HepG2 (cell line): Measurements from ENCODE around the gene TRMT112. TPM values are rescaled to one million over a fixed set of nuclear protein-coding genes. Genes with fewer than 3 reads are reported as not detected.
A peak's percentile ranks its signal among the peaks of the same experiment; 100 is the strongest.

Experiments
- KDM1A ChIP-seq: IDR thresholded peaks from 2 replicates; pipeline ENCODE4 v1.6.1; 2016; ENCODE audit warnings: missing compliant biosample characterization
- KLF15 ChIP-seq: sonication (generic); formaldehyde crosslinking; IDR thresholded peaks from 2 replicates; pipeline ENCODE4 v1.8.1; 2023; ENCODE audit warnings: borderline replicate concordance, mild to moderate bottlenecking, inconsistent platforms, missing genetic modification reagents, mixed read lengths
- SP4 ChIP-seq: sonication (generic); formaldehyde crosslinking; IDR thresholded peaks from 2 replicates; pipeline ENCODE4 v1.8.1; 2023; ENCODE audit warnings: mild to moderate bottlenecking, missing genetic modification reagents
- YEATS2 ChIP-seq: sonication (generic); formaldehyde crosslinking; IDR thresholded peaks from 2 replicates; pipeline ENCODE4 v1.4.0; 2020; ENCODE audit warnings: missing genetic modification reagents, borderline replicate concordance
- ZBTB21 ChIP-seq: sonication (generic); formaldehyde crosslinking; IDR thresholded peaks from 2 replicates; pipeline ENCODE4 v1.4.0; 2020; ENCODE audit warnings: missing genetic modification reagents
- ZEB1 ChIP-seq: IDR thresholded peaks from 2 replicates; pipeline ENCODE4 v1.6.1; 2012; ENCODE audit warnings: mild to moderate bottlenecking, low read depth, inconsistent platforms; ENCODE audit not compliant: insufficient replicate concordance
- ZNF207 ChIP-seq: fragments of 450-650 bp; IDR thresholded peaks from 2 replicates; pipeline ENCODE4 v1.6.1; 2016; ENCODE audit warnings: antibody characterized with exemption, borderline replicate concordance
- ZNF543 ChIP-seq: sonication (generic); formaldehyde crosslinking; IDR thresholded peaks from 2 replicates; pipeline ENCODE4 v1.4.0; 2020; ENCODE audit warnings: mild to moderate bottlenecking, missing genetic modification reagents
- ZSCAN22 ChIP-seq: sonication (generic); formaldehyde crosslinking; IDR thresholded peaks from 2 replicates; pipeline ENCODE4 v1.4.0; 2020; ENCODE audit warnings: mild to moderate bottlenecking, missing genetic modification reagents
- polyA plus RNA-seq, 8 experiments: library from polyadenylated mRNA; depleted of rRNA in 3 of 8; stranded (reverse) in 7 of 8; unstranded in 1 of 8; fragments of >200 nt; fragmentation: Illumina TruSeq in 4 of 8; extraction: Trizol in 4 of 8; gene quantifications; 2 replicates each; pipeline versions ENCODE4 v1.2.1 to v1.2.3, GENCODE V29; 2011 to 2016; ENCODE audit warnings: low read depth in 4 of 8, missing spikeins in 1 of 8, mixed read lengths in 1 of 8; ENCODE audit not compliant: insufficient read depth in 1 of 8
- total RNA-seq, 5 experiments: library from RNA; depleted of rRNA; stranded (reverse); fragments of >200 nt; fragmentation: Illumina TruSeq; extraction: Trizol; gene quantifications; 2 replicates each; pipeline ENCODE4 v1.2.3, GENCODE V29; 2016; ENCODE audit warnings: low read depth in 1 of 5
- TF ChIP-seq, protein P1 (sequence below): sonication (generic); formaldehyde crosslinking; IDR thresholded peaks from 2 replicates; pipeline ENCODE4 v1.4.0; 2020; ENCODE audit warnings: missing genetic modification reagents
- TF ChIP-seq, protein P2 (sequence below): sonication (generic); formaldehyde crosslinking; IDR thresholded peaks from 2 replicates; pipeline ENCODE4 v1.4.0; 2020; ENCODE audit warnings: missing genetic modification reagents, borderline replicate concordance
- TF ChIP-seq, protein P3 (sequence below): sonication (generic); formaldehyde crosslinking; IDR thresholded peaks from 2 replicates; pipeline ENCODE4 v1.4.0; 2020; ENCODE audit warnings: missing genetic modification reagents
- TF ChIP-seq, protein P4 (sequence below): IDR thresholded peaks from 2 replicates; pipeline ENCODE4 v1.6.1; 2016; ENCODE audit warnings: missing biosample characterization, missing genetic modification reagents, low read depth
- TF ChIP-seq, protein P5 (sequence below): sonication (generic); formaldehyde crosslinking; IDR thresholded peaks from 2 replicates; pipeline ENCODE4 v1.4.0; 2020; ENCODE audit warnings: missing genetic modification reagents
- TF ChIP-seq, protein P6 (sequence below): sonication (generic); formaldehyde crosslinking; IDR thresholded peaks from 2 replicates; pipeline ENCODE4 v1.8.1; 2023; ENCODE audit warnings: mild to moderate bottlenecking, missing genetic modification reagents
- TF ChIP-seq, protein P7 (sequence below): sonication (generic); formaldehyde crosslinking; IDR thresholded peaks from 2 replicates; pipeline ENCODE4 v1.5.0; 2020; ENCODE audit warnings: missing genetic modification reagents

Gene TRMT112
- total and polyA plus RNA-seq, 2 of the 13 experiments (the other 11 are each of a cell fraction or from before 2014, with no cell fraction given) = 186 to 409 TPM

DNA sequence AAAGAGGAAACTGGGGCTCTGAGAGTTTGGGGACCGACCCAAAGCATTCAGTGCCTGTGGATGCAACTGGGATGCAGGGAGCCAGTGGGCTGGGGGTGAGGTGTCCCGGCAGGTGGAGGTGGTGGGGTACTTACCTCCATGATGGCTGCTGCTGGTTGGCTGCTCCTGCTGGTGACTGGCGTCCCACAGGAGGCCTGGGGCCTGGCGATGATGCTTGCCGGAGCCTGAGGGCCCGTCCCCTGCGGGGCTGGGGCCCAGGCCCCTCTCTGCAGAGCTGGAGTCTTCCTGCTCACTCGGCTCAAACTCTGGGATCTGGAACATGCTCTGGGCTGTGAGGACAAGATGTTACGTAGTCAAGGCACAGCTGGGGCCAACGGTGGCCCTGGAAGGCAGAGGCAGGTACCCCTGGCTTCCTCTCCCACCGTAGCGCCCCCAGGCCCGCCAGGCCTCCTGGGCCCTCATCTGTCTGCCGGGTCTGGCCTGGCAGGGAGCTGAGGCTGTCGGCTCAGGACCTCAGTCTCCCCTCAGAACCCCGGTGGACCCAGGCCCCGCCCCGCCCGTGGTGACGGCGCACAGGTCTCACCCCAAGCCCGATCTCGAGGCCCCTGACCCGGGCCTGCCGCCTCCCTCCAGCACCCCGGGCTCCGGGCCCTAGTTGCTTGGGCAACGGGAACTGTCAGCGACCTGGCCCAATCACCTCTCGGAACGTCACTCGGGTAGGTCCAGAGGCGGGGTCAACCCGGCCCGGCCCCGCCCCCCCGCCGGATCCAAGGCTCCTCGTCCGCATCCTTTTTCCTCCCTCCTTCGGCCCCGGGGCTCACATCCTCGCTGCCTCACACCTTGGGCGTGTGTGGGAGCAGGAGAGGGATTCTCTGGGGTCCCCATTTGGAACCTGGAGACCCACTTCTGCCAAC is 33.1 kb downstream of the TRMT112 start, which contains the start of gene BAD (continued):
- TF ChIP-seq, protein P1, sequence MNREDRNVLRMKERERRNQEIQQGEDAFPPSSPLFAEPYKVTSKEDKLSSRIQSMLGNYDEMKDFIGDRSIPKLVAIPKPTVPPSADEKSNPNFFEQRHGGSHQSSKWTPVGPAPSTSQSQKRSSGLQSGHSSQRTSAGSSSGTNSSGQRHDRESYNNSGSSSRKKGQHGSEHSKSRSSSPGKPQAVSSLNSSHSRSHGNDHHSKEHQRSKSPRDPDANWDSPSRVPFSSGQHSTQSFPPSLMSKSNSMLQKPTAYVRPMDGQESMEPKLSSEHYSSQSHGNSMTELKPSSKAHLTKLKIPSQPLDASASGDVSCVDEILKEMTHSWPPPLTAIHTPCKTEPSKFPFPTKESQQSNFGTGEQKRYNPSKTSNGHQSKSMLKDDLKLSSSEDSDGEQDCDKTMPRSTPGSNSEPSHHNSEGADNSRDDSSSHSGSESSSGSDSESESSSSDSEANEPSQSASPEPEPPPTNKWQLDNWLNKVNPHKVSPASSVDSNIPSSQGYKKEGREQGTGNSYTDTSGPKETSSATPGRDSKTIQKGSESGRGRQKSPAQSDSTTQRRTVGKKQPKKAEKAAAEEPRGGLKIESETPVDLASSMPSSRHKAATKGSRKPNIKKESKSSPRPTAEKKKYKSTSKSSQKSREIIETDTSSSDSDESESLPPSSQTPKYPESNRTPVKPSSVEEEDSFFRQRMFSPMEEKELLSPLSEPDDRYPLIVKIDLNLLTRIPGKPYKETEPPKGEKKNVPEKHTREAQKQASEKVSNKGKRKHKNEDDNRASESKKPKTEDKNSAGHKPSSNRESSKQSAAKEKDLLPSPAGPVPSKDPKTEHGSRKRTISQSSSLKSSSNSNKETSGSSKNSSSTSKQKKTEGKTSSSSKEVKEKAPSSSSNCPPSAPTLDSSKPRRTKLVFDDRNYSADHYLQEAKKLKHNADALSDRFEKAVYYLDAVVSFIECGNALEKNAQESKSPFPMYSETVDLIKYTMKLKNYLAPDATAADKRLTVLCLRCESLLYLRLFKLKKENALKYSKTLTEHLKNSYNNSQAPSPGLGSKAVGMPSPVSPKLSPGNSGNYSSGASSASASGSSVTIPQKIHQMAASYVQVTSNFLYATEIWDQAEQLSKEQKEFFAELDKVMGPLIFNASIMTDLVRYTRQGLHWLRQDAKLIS (CRISPR knock-in tag) = no peak
- TF ChIP-seq SP4 (CRISPR knock-in tag) (peak; percentile 55; the same call in 1 of the 2 replicates), ZBTB21 (CRISPR knock-in tag) (no peak), ZEB1 (no peak), ZNF543 (0 out of 2 replicates have a peak, but pooled peaks have one; percentile 33), KDM1A (CRISPR knock-in tag) (no peak), KLF15 (CRISPR knock-in tag) (no peak), YEATS2 (CRISPR knock-in tag) (peak; percentile 16; the same call in 1 of the 2 replicates), ZSCAN22 (CRISPR knock-in tag) (no peak; the same call in 1 of the 2 replicates), ZNF207 (no peak)
- TF ChIP-seq, protein P2, sequence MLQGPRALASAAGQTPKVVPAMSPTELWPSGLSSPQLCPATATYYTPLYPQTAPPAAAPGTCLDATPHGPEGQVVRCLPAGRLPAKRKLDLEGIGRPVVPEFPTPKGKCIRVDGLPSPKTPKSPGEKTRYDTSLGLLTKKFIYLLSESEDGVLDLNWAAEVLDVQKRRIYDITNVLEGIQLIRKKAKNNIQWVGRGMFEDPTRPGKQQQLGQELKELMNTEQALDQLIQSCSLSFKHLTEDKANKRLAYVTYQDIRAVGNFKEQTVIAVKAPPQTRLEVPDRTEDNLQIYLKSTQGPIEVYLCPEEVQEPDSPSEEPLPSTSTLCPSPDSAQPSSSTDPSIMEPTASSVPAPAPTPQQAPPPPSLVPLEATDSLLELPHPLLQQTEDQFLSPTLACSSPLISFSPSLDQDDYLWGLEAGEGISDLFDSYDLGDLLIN (CRISPR knock-in tag) = no peak
- TF ChIP-seq, protein P3, sequence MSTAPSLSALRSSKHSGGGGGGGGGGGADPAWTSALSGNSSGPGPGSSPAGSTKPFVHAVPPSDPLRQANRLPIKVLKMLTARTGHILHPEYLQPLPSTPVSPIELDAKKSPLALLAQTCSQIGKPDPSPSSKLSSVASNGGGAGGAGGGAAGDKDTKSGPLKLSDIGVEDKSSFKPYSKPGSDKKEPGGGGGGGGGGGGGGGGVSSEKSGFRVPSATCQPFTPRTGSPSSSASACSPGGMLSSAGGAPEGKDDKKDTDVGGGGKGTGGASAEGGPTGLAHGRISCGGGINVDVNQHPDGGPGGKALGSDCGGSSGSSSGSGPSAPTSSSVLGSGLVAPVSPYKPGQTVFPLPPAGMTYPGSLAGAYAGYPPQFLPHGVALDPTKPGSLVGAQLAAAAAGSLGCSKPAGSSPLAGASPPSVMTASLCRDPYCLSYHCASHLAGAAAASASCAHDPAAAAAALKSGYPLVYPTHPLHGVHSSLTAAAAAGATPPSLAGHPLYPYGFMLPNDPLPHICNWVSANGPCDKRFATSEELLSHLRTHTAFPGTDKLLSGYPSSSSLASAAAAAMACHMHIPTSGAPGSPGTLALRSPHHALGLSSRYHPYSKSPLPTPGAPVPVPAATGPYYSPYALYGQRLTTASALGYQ = no peak
- TF ChIP-seq, protein P4, sequence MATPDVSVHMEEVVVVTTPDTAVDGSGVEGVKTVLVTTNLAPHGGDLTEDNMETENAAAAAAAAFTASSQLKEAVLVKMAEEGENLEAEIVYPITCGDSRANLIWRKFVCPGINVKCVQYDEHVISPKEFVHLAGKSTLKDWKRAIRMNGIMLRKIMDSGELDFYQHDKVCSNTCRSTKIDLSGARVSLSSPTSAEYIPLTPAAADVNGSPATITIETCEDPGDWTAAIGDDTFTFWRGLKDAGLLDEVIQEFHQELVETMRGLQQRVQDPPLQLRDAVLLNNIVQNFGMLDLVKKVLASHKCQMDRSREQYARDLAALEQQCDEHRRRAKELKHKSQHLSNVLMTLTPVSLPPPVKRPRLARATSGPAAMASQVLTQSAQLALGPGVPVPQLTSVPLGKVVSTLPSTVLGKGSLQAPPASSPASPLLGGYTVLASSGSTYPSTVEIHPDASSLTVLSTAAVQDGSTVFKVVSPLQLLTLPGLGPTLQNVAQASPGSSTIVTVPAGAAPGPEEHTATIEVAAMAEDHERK (CRISPR knock-in tag) = no peak
- TF ChIP-seq, protein P5, sequence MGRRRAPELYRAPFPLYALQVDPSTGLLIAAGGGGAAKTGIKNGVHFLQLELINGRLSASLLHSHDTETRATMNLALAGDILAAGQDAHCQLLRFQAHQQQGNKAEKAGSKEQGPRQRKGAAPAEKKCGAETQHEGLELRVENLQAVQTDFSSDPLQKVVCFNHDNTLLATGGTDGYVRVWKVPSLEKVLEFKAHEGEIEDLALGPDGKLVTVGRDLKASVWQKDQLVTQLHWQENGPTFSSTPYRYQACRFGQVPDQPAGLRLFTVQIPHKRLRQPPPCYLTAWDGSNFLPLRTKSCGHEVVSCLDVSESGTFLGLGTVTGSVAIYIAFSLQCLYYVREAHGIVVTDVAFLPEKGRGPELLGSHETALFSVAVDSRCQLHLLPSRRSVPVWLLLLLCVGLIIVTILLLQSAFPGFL = no peak
- TF ChIP-seq, protein P6, sequence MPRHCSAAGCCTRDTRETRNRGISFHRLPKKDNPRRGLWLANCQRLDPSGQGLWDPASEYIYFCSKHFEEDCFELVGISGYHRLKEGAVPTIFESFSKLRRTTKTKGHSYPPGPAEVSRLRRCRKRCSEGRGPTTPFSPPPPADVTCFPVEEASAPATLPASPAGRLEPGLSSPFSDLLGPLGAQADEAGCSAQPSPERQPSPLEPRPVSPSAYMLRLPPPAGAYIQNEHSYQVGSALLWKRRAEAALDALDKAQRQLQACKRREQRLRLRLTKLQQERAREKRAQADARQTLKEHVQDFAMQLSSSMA = no peak; the same call in 1 of the 2 replicates
- TF ChIP-seq, protein P7, sequence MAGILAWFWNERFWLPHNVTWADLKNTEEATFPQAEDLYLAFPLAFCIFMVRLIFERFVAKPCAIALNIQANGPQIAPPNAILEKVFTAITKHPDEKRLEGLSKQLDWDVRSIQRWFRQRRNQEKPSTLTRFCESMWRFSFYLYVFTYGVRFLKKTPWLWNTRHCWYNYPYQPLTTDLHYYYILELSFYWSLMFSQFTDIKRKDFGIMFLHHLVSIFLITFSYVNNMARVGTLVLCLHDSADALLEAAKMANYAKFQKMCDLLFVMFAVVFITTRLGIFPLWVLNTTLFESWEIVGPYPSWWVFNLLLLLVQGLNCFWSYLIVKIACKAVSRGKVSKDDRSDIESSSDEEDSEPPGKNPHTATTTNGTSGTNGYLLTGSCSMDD (CRISPR knock-in tag) = no peak
